Activated naive CD8-positive, alpha-beta T cell treated with anti-CD3 and anti-CD28 coated beads, Interleukin-2, amount 50 U/mL, for 24 hours (primary cell): ENCODE measurements around the gene OR10C1.
"Not testable (repeated sequence)": the region's sequence is repeated elsewhere in the genome, so short reads cannot be mapped to it uniquely, and the experiment has no call there.

Experiments
- ATAC-seq: fragments of 150-1000 bp; cut with Tn5 transposase; one replicate; pipeline ENCODE4 v1.10.0; 2021
- DNase-seq: peaks from one replicate; pipeline ENCODE4 v3.0.0; 2021
- H3K27ac Mint-ChIP-seq: one replicate; pipeline ENCODE4 v1.8.0; 2021; ENCODE audit warnings: mild to moderate bottlenecking, mixed read lengths
- H3K27me3 Mint-ChIP-seq: one replicate; pipeline ENCODE4 v1.8.0; 2021; ENCODE audit warnings: mixed read lengths
- H3K36me3 Mint-ChIP-seq: one replicate; pipeline ENCODE4 v1.8.0; 2021; ENCODE audit warnings: low read depth, mixed read lengths
- H3K4me1 Mint-ChIP-seq: one replicate; pipeline ENCODE4 v1.8.0; 2021; ENCODE audit warnings: mixed read lengths
- H3K4me3 Mint-ChIP-seq: one replicate; pipeline ENCODE4 v1.8.0; 2021; ENCODE audit warnings: mild to moderate bottlenecking, moderate library complexity, mixed read lengths
- H3K9me3 Mint-ChIP-seq: one replicate; pipeline ENCODE4 v1.8.0; 2021; ENCODE audit warnings: mixed read lengths

Gene OR10C1

GRCh38 chr6:29439006-29439405, at the start of gene OR10C1:
Gene OR10C1 (plus strand): TSS chr6:29439306. CDS start chr6:29440016, 710 bp downstream.
- Mint-ChIP-seq H3K4me1 (no peaks in the 10 kb centered on the region), H3K36me3 (no peaks in the 10 kb centered on the region), H3K4me3 (no peak within 1 kb of the TSS), H3K27me3 (peaks cover 28% of the 10 kb centered on the region), H3K27ac (no peak within 1 kb of the TSS), H3K9me3 (peaks cover 6% of the 10 kb centered on the region)
- ATAC-seq (no peak), DNase-seq (no peak)

DNA sequence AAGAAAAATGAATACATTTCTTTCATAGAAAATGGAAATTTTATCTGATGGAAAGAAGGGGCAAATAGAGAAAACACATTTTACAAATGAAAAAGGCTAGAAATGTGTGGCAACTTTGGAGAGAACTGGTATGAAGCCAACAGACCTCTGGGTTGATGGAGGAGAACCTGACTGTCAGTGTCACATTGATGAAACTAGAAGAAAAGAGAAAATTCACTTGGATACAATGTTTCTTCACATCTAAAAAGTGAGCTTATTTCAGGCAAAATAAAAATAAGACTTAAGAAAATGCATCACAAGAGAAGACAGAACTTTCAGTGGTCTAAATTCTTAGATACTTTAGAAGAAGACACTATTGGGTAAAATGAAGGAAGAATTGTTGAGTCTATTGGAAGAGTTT, 43.8 kb upstream of the OR10C1 start, which contains the start of gene OR12D2:
TSS of gene OR12D2 (plus strand) at position 301 of the 400 bp plus-strand sequence. CDS start 1,069 bp downstream, outside the sequence.
- peaks cover 38% of the 10 kb centered on the region for H3K27me3 Mint-ChIP-seq

DNA sequence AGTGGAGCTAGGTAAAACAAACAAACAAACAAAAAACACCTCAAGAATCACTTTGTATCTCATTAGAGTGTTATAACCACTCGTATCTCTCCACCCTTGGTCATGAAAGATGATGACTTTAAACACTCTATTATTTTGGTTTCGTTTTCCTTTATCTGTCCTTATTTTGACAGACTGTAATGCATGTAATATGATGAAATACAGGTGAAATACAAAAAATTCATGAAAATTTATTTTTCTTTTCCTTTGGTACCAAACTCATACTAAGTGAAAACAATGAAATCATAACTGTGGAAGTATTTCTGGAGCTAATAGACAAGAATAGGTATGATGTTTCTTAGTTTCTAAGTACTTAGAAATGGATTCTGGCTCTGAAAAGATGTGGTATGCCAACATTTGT, 39.6 kb upstream of the OR10C1 start:
- Mint-ChIP-seq H3K4me3 (no peak overlapping the region), H3K4me1 (no peaks in the 10 kb centered on the region), H3K27ac (no peak overlapping the region), H3K9me3 (no peaks in the 10 kb centered on the region), H3K36me3 (no peaks in the 10 kb centered on the region), H3K27me3 (peaks cover 26% of the 10 kb centered on the region)
- DNase-seq (no peak), ATAC-seq (no peak)

More for the DNA sequence above, 43.8 kb upstream of the OR10C1 start, which contains the start of gene OR12D2:
- DNase-seq: no peak
- ATAC-seq: no peak
- Mint-ChIP-seq H3K27ac (no peak within 1 kb of the TSS), H3K4me1 (no peaks in the 10 kb centered on the region), H3K36me3 (no peaks in the 10 kb centered on the region), H3K4me3 (no peak within 1 kb of the TSS), H3K9me3 (no peaks in the 10 kb centered on the region)

- Mint-ChIP-seq H3K27me3 (peaks cover 20% of the 10 kb centered on the region), H3K9me3 (no peaks in the 10 kb centered on the region), H3K27ac (no peak overlapping the region), H3K4me1 (no peaks in the 10 kb centered on the region), H3K36me3 (no peaks in the 10 kb centered on the region), H3K4me3 (no peak overlapping the region)
- ATAC-seq (no peak), DNase-seq (no peak)
Observed at GRCh38 chr6:29403801-29404200, 35.3 kb upstream of the OR10C1 start.

- Mint-ChIP-seq H3K27me3 (peaks cover 33% of the 10 kb centered on the region), H3K9me3 (peaks cover 20% of the 10 kb centered on the region), H3K36me3 (no peaks in the 10 kb centered on the region), H3K27ac (no peak within 1 kb of the TSS), H3K4me1 (no peaks in the 10 kb centered on the region), H3K4me3 (no peak within 1 kb of the TSS)
- DNase-seq: no peak
- ATAC-seq: no peak
Observed at GRCh38 chr6:29414588-29414987, 24.5 kb upstream of the OR10C1 start, which contains the start of gene OR12D1. Gene OR12D1 (plus strand): TSS chr6:29414928.

GRCh38 chr6:29419516-29419915, 19.6 kb upstream of the OR10C1 start:
- no peak overlapping the region for H3K4me3 Mint-ChIP-seq
- no peaks in the 10 kb centered on the region for H3K4me1 Mint-ChIP-seq
- DNase-seq (no peak), ATAC-seq (no peak)
- no peak overlapping the region for H3K27ac Mint-ChIP-seq
- H3K36me3 Mint-ChIP-seq: no peaks in the 10 kb centered on the region
- peaks cover 28% of the 10 kb centered on the region for H3K27me3 Mint-ChIP-seq
- H3K9me3 Mint-ChIP-seq: no peaks in the 10 kb centered on the region

DNA sequence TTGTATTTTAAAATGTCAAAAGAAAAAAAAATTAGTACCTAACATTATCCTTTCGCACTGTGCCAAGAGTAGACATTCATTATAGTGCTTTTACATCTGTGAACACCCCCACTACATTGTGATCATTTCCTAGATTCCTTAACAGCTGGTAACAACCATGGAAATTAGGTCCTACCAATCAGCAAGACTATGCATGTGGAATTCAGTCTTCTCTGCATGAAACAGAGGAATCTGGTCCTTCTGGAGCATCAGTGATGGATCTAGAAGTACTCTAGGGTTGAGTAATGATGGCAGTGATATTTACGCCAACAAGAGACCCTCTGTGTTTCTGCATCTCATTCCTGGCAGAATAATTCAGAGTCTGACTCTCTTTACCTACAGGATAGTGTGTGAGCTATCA, 14.9 kb upstream of the OR10C1 start:
- Mint-ChIP-seq H3K4me1 (no peaks in the 10 kb centered on the region), H3K27me3 (peaks cover 32% of the 10 kb centered on the region)

DNA sequence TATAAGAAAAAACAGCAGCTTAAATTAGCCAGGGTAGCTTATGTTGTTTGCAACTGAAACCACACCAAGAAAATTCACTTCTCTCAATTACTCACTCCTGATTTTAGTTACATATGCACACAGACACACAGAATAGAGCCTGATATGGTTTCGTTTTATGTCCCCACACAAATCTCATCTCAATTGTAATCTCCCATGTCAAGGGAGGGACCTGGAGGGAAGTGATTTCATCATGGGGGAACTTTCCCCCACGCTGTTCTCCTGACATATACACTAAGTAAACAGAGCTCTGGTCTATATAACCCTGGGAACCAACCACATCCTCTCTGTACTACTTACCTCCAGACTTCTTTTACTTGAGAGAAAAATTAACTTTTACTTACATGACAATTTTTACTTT, 14.5 kb upstream of the OR10C1 start:
- Mint-ChIP-seq H3K9me3 (no peaks in the 10 kb centered on the region), H3K36me3 (no peaks in the 10 kb centered on the region), H3K27me3 (peaks cover 35% of the 10 kb centered on the region), H3K4me3 (no peak overlapping the region), H3K27ac (no peak overlapping the region), H3K4me1 (no peaks in the 10 kb centered on the region)
- DNase-seq (no peak), ATAC-seq (peak; percentile 28)

More for the DNA sequence above, 14.9 kb upstream of the OR10C1 start:
- Mint-ChIP-seq H3K27ac (no peak overlapping the region), H3K36me3 (no peaks in the 10 kb centered on the region), H3K9me3 (no peaks in the 10 kb centered on the region), H3K4me3 (no peak overlapping the region)
- ATAC-seq (no peak), DNase-seq (no peak)

GRCh38 chr6:29425075-29425474, 14.0 kb upstream of the OR10C1 start:
- peaks cover 33% of the 10 kb centered on the region for H3K27me3 Mint-ChIP-seq
- ATAC-seq (no peak), DNase-seq (no peak)
- no peaks in the 10 kb centered on the region for H3K4me1 Mint-ChIP-seq
- no peaks in the 10 kb centered on the region for H3K36me3 Mint-ChIP-seq
- H3K4me3 Mint-ChIP-seq: no peak overlapping the region
- no peaks in the 10 kb centered on the region for H3K9me3 Mint-ChIP-seq
- H3K27ac Mint-ChIP-seq: no peak overlapping the region

DNA sequence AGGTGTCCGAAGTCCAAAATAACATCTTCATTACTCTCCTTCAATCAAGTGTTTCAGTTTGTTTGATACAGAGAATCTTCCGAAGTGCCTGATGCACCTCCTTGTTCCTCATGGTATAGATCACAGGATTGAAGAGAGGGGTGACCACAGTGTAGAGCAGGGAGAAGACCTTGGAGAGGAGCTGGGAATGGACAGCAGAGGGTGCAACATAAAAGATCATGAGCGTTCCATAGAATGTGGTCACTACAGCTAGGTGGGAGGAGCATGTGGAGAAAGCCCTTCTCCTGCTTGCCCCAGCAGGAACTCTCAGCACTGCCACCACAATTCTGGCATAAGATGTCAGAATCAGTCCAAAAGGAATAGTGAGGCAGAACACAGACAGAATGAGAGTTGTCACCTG, 12.5 kb upstream of the OR10C1 start:
- Mint-ChIP-seq H3K27me3 (peaks cover 31% of the 10 kb centered on the region), H3K4me3 (no peak overlapping the region), H3K36me3 (no peaks in the 10 kb centered on the region), H3K9me3 (no peaks in the 10 kb centered on the region), H3K27ac (no peak overlapping the region), H3K4me1 (no peaks in the 10 kb centered on the region)
- no peak for ATAC-seq
- DNase-seq: no peak

- ATAC-seq, H3K9me3 Mint-ChIP-seq, H3K4me3 Mint-ChIP-seq: not testable (repeated sequence)
Observed at GRCh38 chr6:29436730-29437129, 2.4 kb upstream of the OR10C1 start.

GRCh38 chr6:29442719-29443118, 3.6 kb downstream of the OR10C1 start:
- ATAC-seq (no peak), DNase-seq (no peak)
- Mint-ChIP-seq H3K9me3 (peaks cover 3% of the 10 kb centered on the region), H3K4me3 (no peak overlapping the region), H3K27ac (no peak overlapping the region), H3K27me3 (peaks cover 35% of the 10 kb centered on the region), H3K4me1 (no peaks in the 10 kb centered on the region), H3K36me3 (no peaks in the 10 kb centered on the region)

More at GRCh38 chr6:29436730-29437129, 2.4 kb upstream of the OR10C1 start:
- H3K36me3 Mint-ChIP-seq, H3K27ac Mint-ChIP-seq, DNase-seq, H3K4me1 Mint-ChIP-seq: not testable (repeated sequence)
- H3K27me3 Mint-ChIP-seq: peaks cover 38% of the 10 kb centered on the region

- H3K4me3 Mint-ChIP-seq, H3K27ac Mint-ChIP-seq, DNase-seq, H3K36me3 Mint-ChIP-seq, H3K9me3 Mint-ChIP-seq, ATAC-seq, H3K4me1 Mint-ChIP-seq: not testable (repeated sequence)
- peaks cover 38% of the 10 kb centered on the region for H3K27me3 Mint-ChIP-seq
Observed at GRCh38 chr6:29444031-29444430, 4.9 kb downstream of the OR10C1 start.

- no peak for ATAC-seq
Observed at GRCh38 chr6:29447670-29448069, 8.6 kb downstream of the OR10C1 start.

GRCh38 chr6:29451471-29452193, 12.5 kb downstream of the OR10C1 start:
- no peaks in the 10 kb centered on the region for H3K36me3 Mint-ChIP-seq
- no peak for ATAC-seq
- no peak overlapping the region for H3K4me3 Mint-ChIP-seq
- H3K4me1 Mint-ChIP-seq: no peaks in the 10 kb centered on the region
- H3K27me3 Mint-ChIP-seq: peaks cover 16% of the 10 kb centered on the region
- no peak for DNase-seq
- H3K27ac Mint-ChIP-seq: no peak overlapping the region
- H3K9me3 Mint-ChIP-seq: no peaks in the 10 kb centered on the region

More at GRCh38 chr6:29447670-29448069, 8.6 kb downstream of the OR10C1 start:
- Mint-ChIP-seq H3K27me3 (peaks cover 33% of the 10 kb centered on the region), H3K36me3 (no peaks in the 10 kb centered on the region), H3K4me3 (no peak overlapping the region), H3K4me1 (no peaks in the 10 kb centered on the region), H3K27ac (no peak overlapping the region), H3K9me3 (peaks cover 3% of the 10 kb centered on the region)
- DNase-seq: no peak
